Measurements from ENCODE around the gene CALHM6.

GRCh38 chr6:116475141-116475540, 14.0 kb downstream of the CALHM6 start:
- TF ChIP-seq CTCF (IDR thresholded peaks at IDR 0.05) (no peak), POLR2A (IDR thresholded peaks at IDR 0.05) (no peak)

Data from heart left ventricle (tissue), 13 donors.